ENCODE measurements around the gene LMCD1. TPM values are rescaled to one million over a fixed set of nuclear protein-coding genes. Genes with fewer than 3 reads are reported as not detected.

The LMCD1 gene
- total and polyA plus RNA-seq, 8 donors = 67.0 to 86.4 (median 79.6) TPM

DNA sequence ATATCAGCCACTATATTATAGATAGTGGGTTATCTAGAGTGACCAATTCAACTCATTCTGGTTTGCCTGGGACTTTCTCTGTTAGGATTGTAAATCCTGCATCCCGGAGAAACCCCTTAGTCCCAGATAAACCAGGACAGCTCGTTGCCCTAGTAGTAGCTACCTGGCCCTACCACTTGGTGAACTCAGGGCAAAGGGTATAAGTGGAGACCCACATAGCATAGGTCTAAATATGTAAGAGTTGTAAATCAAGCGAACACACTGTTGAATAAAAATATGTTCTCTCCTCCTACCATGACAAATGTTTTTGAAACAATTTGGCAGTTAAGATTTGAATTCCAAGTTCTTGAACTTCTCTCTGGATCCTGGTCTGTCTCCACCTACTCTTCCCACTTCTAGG lies 15.7 kb upstream of the LMCD1 start:
- Histone ChIP-seq H3K4me3 (no peak overlapping the region), H3K4me1 (peaks cover 21 to 23% of the 10 kb centered on the region in 2 donors)

DNA sequence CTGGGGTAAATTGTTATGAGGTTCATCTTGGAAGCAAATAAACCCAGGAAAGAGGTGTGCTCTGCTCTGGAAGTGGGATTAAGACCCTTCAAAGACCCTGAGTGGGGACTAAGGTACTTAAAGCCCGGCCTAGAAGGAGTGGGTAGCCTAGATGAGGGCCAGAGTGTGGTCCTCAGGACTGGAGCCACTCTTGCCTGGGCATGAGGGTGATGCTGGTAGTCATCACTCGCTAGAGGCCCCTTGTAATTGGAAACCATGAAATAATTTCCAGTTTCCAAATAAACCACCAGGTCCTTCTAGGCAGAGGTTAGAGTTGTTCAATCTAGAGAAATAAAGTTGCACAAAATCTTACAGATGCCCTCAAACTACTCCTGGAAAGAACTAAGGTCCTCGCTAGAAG lies 15.2 kb upstream of the LMCD1 start:
- no peak overlapping the region for H3K27ac ChIP-seq
- ATAC-seq = no peak
- no peaks in the 10 kb centered on the region for H3K9me3 ChIP-seq
- no peaks in the 10 kb centered on the region for H3K36me3 ChIP-seq
- intact Hi-C loops (cut with DNase I) = no loop called here
- H3K4me3 ChIP-seq = no peak overlapping the region
- DNase-seq = no peak
- H3K27me3 ChIP-seq = no peaks in the 10 kb centered on the region
- H3K4me1 ChIP-seq = peaks cover 21 to 23% of the 10 kb centered on the region in 2 donors
- TF ChIP-seq, protein P1, sequence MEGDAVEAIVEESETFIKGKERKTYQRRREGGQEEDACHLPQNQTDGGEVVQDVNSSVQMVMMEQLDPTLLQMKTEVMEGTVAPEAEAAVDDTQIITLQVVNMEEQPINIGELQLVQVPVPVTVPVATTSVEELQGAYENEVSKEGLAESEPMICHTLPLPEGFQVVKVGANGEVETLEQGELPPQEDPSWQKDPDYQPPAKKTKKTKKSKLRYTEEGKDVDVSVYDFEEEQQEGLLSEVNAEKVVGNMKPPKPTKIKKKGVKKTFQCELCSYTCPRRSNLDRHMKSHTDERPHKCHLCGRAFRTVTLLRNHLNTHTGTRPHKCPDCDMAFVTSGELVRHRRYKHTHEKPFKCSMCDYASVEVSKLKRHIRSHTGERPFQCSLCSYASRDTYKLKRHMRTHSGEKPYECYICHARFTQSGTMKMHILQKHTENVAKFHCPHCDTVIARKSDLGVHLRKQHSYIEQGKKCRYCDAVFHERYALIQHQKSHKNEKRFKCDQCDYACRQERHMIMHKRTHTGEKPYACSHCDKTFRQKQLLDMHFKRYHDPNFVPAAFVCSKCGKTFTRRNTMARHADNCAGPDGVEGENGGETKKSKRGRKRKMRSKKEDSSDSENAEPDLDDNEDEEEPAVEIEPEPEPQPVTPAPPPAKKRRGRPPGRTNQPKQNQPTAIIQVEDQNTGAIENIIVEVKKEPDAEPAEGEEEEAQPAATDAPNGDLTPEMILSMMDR (IDR thresholded peaks at IDR 0.05) = no peak

More for the DNA sequence above, 15.7 kb upstream of the LMCD1 start:
- H3K27me3 ChIP-seq = no peaks in the 10 kb centered on the region
- no peak overlapping the region for H3K27ac ChIP-seq
- intact Hi-C loops (cut with DNase I) = no loop called here
- ATAC-seq (no peak), DNase-seq (no peak)
- TF ChIP-seq, protein P1 (IDR thresholded peaks at IDR 0.05) = no peak
- H3K36me3 ChIP-seq = no peaks in the 10 kb centered on the region
- no peaks in the 10 kb centered on the region for H3K9me3 ChIP-seq

DNA sequence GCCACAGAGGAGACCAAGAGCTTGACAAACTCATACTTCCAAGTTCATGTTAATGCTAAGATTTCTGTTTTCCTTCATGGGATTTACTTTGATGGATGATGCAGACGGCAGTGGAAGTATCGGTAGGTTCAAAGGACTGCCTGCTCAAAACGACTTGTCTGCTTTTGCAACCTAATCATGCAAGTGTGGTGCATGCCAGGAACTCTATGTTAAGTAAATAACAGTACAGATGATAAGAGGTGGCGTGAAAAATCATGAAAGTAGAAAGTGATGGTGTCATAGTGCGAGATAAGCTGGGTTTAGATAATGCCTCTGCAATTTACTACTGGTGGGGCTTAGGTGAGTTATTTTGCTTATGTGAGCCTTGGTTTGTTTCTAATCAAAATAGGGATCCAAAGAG lies 14.7 kb upstream of the LMCD1 start:
- H3K4me3 ChIP-seq = no peak overlapping the region
- no peaks in the 10 kb centered on the region for H3K36me3 ChIP-seq
- TF ChIP-seq, protein P1 (IDR thresholded peaks at IDR 0.05) = no peak
- H3K9me3 ChIP-seq = no peaks in the 10 kb centered on the region
- intact Hi-C loops (cut with DNase I) = no loop called here
- ATAC-seq (no peak), DNase-seq (no peak)
- H3K4me1 ChIP-seq = peaks cover 19 to 26% of the 10 kb centered on the region in 2 donors
- H3K27me3 ChIP-seq = no peaks in the 10 kb centered on the region
- no peak overlapping the region for H3K27ac ChIP-seq

DNA sequence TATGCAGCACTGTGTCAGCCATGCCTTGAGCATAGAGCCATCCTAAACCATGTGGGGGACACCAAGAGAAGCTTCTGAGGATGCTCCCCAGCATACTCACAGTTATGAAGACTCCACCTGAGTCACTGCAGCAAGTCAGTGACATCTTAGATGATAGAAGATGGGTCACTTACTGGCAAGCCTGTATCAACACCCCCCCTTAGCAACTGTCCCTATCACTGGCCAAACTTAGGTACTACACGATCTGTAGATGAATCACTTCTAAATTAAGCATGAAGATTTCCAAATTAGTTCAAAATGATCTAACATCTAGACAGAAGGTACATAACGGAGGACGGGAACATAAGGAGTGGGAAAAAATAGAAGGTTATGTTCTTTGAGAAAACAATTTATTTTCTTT lies 13.2 kb upstream of the LMCD1 start:
- intact Hi-C loops (cut with DNase I) = no loop called here
- peaks cover 5 to 22% of the 10 kb centered on the region in 2 donors for H3K4me1 ChIP-seq
- no peaks in the 10 kb centered on the region for H3K27me3 ChIP-seq
- no peak for DNase-seq
- TF ChIP-seq, protein P1 (IDR thresholded peaks at IDR 0.05) = no peak
- no peaks in the 10 kb centered on the region for H3K36me3 ChIP-seq
- H3K27ac ChIP-seq = no peak overlapping the region
- no peak for ATAC-seq
- no peaks in the 10 kb centered on the region for H3K9me3 ChIP-seq
- no peak overlapping the region for H3K4me3 ChIP-seq

DNA sequence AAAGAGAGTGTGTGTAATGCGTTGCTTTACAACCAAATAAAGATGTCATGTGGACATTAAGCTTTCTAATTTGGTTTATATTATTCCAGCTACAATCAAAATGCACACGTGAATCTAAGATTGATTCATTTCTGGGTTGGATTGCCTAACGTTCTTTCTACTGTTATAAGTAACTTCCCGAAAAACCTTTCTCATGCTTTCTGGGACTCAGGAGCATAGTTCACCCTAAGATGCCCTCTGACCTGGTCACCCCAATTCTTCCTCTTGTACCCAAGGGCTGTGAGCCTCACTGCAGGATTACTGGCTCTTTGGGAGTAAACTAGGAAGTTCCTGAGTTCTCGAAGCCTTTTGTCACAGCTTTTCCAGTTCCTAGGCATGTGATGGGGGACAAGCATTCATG lies 12.7 kb upstream of the LMCD1 start:
- Histone ChIP-seq H3K9me3 (no peaks in the 10 kb centered on the region), H3K4me3 (no peak overlapping the region), H3K4me1 (peaks cover 0 to 22% of the 10 kb centered on the region in 2 donors), H3K36me3 (no peaks in the 10 kb centered on the region), H3K27me3 (no peaks in the 10 kb centered on the region), H3K27ac (peak overlapping the region in 1 of 2 donors; percentile 48)
- TF ChIP-seq, protein P1 (IDR thresholded peaks at IDR 0.05) = no peak
- ATAC-seq (no peak), DNase-seq (no peak)
- intact Hi-C loops (cut with DNase I) = no loop called here
